Naive thymus-derived CD4-positive, alpha-beta T cell (primary cell): ENCODE measurements around the gene RASA2. TPM values are rescaled to one million over a fixed set of nuclear protein-coding genes. Genes with fewer than 3 reads are reported as not detected.

ENCODE experiments used
- ATAC-seq: fragments of 150-1000 bp; cut with Tn5 transposase; 2 replicates; pipeline ENCODE4 v1.10.0; 2021; ENCODE audit warnings: mild to moderate bottlenecking, moderate library complexity
- CTCF ChIA-PET: fragments of 350-600 bp; sonication (Branson Sonifier 250); formaldehyde crosslinking; loops from one replicate; lab custom pipeline; 2021; ENCODE audit warnings: antibody characterized with exemption; lab: Charles Lee
- POLR2A ChIA-PET: fragments of 350-600 bp; sonication (Branson Sonifier 250); formaldehyde crosslinking; loops from one replicate; lab custom pipeline; 2021; ENCODE audit warnings: antibody characterized with exemption, inconsistent platforms; lab: Charles Lee
- DNase-seq, 9 donors: peaks; one replicate each; pipeline versions ENCODE4 v3.0.0 to v3.0.0-alpha.2; 2020 to 2022; ENCODE audit warnings: mixed read lengths in 1 of 9
- H3K27ac ChIP-seq: one replicate; pipeline ENCODE4 v1.7.0; 2013; ENCODE audit warnings: mild to moderate bottlenecking, low read depth, low read length, moderate library complexity
- H3K27me3 ChIP-seq, 2 donors: one replicate each; pipeline ENCODE4 v1.7.0; 2013; ENCODE audit warnings: low read length in 2 of 2, mild to moderate bottlenecking in 2 of 2, moderate library complexity in 2 of 2; ENCODE audit not compliant: control insufficient read depth in 2 of 2, insufficient read depth in 2 of 2
- H3K36me3 ChIP-seq, 3 experiments: 1 replicate in 2 of 3; 2 replicates in 1 of 3; pipeline ENCODE4 v1.7.0; 2013; ENCODE audit warnings: low read length in 3 of 3, mild to moderate bottlenecking in 3 of 3, moderate library complexity in 1 of 3; ENCODE audit not compliant: insufficient read depth in 3 of 3, control insufficient read depth in 2 of 3
- H3K4me1 ChIP-seq, 2 donors: one replicate each; pipeline ENCODE4 v1.7.0; 2013; ENCODE audit warnings: low read length in 2 of 2, mild to moderate bottlenecking in 2 of 2, moderate library complexity in 1 of 2; ENCODE audit not compliant: control insufficient read depth in 2 of 2, insufficient read depth in 2 of 2
- H3K4me3 ChIP-seq: 2 replicates; pipeline ENCODE4 v1.7.0; 2013; ENCODE audit warnings: mild to moderate bottlenecking, low read length
- H3K9me3 ChIP-seq, 3 experiments: 1 replicate in 2 of 3; 2 replicates in 1 of 3; pipeline ENCODE4 v1.7.0; 2013; ENCODE audit warnings: low read length in 3 of 3; ENCODE audit not compliant: control insufficient read depth in 2 of 3
- H3K27ac Mint-ChIP-seq, 9 donors: one replicate each; pipeline ENCODE4 v1.8.0; 2020 to 2022; ENCODE audit warnings: mixed read lengths in 9 of 9, mild to moderate bottlenecking in 8 of 9, moderate library complexity in 5 of 9, inconsistent platforms in 2 of 9
- H3K27me3 Mint-ChIP-seq, 5 donors: one replicate each; pipeline ENCODE4 v1.8.0; 2021 to 2022; ENCODE audit warnings: mixed read lengths in 5 of 5, mild to moderate bottlenecking in 1 of 5
- H3K36me3 Mint-ChIP-seq, 5 donors: one replicate each; pipeline ENCODE4 v1.8.0; 2020 to 2022; ENCODE audit warnings: mixed read lengths in 5 of 5, mild to moderate bottlenecking in 3 of 5, inconsistent platforms in 1 of 5
- H3K4me1 Mint-ChIP-seq, 7 donors: one replicate each; pipeline ENCODE4 v1.8.0; 2020 to 2022; ENCODE audit warnings: mixed read lengths in 7 of 7, mild to moderate bottlenecking in 3 of 7, inconsistent platforms in 1 of 7
- H3K4me3 Mint-ChIP-seq, 10 donors: one replicate each; pipeline ENCODE4 v1.8.0; 2020 to 2022; ENCODE audit warnings: mild to moderate bottlenecking in 10 of 10, mixed read lengths in 10 of 10, moderate library complexity in 6 of 10, inconsistent platforms in 2 of 10
- H3K9me3 Mint-ChIP-seq, 11 donors: one replicate each; pipeline ENCODE4 v1.8.0; 2020 to 2022; ENCODE audit warnings: mixed read lengths in 11 of 11, mild to moderate bottlenecking in 4 of 11, inconsistent platforms in 1 of 11, moderate library complexity in 1 of 11
- intact Hi-C, 2 donors: fragments of 100-400 bp; cut with micrococcal nuclease; formaldehyde crosslinking; loops; one replicate each; pipeline ENCODE4 v1.15.1; 2023
- polyA plus RNA-seq, 2 donors: library from polyadenylated mRNA; unstranded; fragments of 300-500 nt; fragmentation: Illumina TruSeq; gene quantifications; one replicate each; pipeline ENCODE4 v1.2.3, GENCODE V29; 2021
- total RNA-seq, 6 experiments: library from RNA in 5 of 6; stranded (reverse) in 5 of 6; gene quantifications; 1 replicate in 5 of 6; 2 replicates in 1 of 6; pipeline ENCODE4 v1.2.3 and lab custom pipeline; 2021 to 2026

Gene RASA2
- total and polyA plus RNA-seq, 7 experiments from 2014 or later: 51.0 to 120 (median 77.3) TPM

DNA sequence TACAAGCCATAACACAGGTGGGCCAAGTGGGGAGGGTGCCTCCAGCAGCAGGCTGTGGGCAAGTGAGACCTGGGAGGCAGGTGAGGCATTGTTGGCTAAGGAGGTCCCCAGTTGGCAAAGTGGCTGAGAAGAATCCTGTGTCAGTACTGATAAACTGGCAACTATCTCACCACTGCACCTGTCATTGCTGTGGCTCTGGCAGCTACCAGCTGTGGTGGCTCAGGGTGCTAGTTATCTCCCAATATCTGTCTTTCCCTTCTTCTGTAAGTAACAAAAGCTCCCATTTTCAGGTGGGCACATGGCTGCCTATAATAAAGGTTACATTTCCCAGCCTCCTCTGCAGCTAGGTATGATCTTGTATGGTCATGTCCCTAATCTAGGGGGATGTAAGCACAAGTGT lies 170.7 kb downstream of the RASA2 start:
- Histone ChIP-seq H3K9me3 (no peaks in the 10 kb centered on the region), H3K4me1 (no peaks in the 10 kb centered on the region), H3K36me3 (no peaks in the 10 kb centered on the region), H3K4me3 (no peak overlapping the region), H3K27ac (no peak overlapping the region), H3K27me3 (peaks cover 6 to 10% of the 10 kb centered on the region in 2 donors)
- no peak overlapping the region for H3K4me3 Mint-ChIP-seq
- intact Hi-C loops: no loop called here
- H3K36me3 Mint-ChIP-seq: peaks cover 0 to 5% (median 0%) of the 10 kb centered on the region in 5 donors
- peaks cover 0 to 11% (median 7%) of the 10 kb centered on the region in 7 donors for H3K4me1 Mint-ChIP-seq
- H3K27ac Mint-ChIP-seq: no peak overlapping the region
- ATAC-seq: no peak
- ChIA-PET POLR2A (no interaction called here), CTCF (no interaction called here)
- peaks cover 0 to 5% (median 0%) of the 10 kb centered on the region in 11 donors for H3K9me3 Mint-ChIP-seq
- H3K27me3 Mint-ChIP-seq: peaks cover 52 to 69% (median 56%) of the 10 kb centered on the region in 5 donors
- DNase-seq: no peak

DNA sequence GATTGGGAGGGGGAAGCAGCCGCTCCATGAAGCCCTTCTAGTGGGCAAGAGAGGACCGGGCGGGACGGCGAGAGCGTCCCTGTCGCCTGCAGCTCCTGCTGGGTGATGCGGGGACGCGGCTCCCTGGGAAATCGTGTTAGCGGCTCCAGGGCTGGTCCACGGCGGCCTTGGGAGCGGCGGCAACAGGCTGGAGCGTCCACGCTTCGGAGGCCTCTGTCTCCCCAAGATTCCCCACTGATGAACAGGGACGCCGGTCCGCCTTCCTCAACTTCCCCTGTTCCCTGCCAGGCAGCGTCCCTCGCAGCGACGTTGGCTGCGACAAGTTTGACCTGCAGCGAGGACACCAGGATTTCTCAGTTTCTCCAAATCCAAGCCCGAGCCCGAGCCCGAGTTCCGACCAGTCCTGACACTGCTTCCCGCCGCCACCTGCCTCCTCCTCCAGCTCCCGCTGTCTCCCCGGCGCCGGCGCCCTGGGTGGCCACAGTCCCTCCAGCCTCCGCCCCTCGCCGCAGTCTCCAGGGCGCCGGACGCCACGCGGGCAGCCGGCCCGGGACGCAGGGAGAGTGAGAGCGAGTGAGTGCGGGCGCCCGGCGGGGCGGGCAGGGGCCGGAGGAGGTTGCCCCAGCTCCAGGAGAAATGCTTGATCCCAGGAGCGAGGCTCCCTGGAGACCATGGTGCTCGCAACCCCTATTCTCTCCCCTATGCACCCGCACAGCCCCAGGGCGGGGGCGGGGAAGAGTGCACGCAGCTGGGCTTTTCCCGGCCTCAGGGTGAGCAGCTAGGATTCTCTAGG lies 173.2 kb downstream of the RASA2 start:
- Mint-ChIP-seq H3K4me3 (peak overlapping the region; percentile 12 to 80 (median 66)), H3K27ac (no peak overlapping the region), H3K27me3 (peaks cover 56 to 85% (median 63%) of the 10 kb centered on the region in 5 donors), H3K36me3 (peaks cover 0 to 5% (median 0%) of the 10 kb centered on the region in 5 donors), H3K4me1 (peaks cover 0 to 11% (median 7%) of the 10 kb centered on the region in 7 donors), H3K9me3 (peaks cover 0 to 6% (median 2%) of the 10 kb centered on the region in 11 donors)
- CTCF ChIA-PET: no interaction called here
- Histone ChIP-seq H3K27ac (no peak overlapping the region), H3K4me3 (no peak overlapping the region), H3K36me3 (no peaks in the 10 kb centered on the region), H3K9me3 (no peaks in the 10 kb centered on the region), H3K27me3 (peaks cover 6 to 10% of the 10 kb centered on the region in 2 donors), H3K4me1 (no peaks in the 10 kb centered on the region)
- intact Hi-C loops: no loop called here
- peak in 1 of 9 donors; percentile 11 for DNase-seq
- ATAC-seq: peak; percentile 54
- POLR2A ChIA-PET: no interaction called here

DNA sequence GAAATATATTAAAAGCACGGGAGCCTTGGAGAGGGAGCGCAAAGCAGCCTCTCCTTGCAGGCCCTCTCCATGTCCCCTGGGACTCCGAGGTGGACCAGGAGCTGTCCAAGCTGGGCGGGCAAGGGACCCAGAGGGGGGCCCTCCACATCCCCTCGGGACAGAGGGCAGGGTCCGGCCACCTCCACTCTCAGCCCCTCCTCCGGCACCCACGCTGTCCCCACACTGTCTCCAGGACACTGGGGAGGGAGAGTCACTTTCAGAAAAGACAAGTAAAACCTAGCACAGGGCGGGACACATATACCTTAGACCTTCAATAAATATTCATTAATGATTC lies 173.8 kb downstream of the RASA2 start:
- Histone ChIP-seq H3K36me3 (no peaks in the 10 kb centered on the region), H3K9me3 (no peaks in the 10 kb centered on the region), H3K4me3 (no peak overlapping the region), H3K27ac (no peak overlapping the region), H3K4me1 (no peaks in the 10 kb centered on the region), H3K27me3 (peaks cover 6 to 10% of the 10 kb centered on the region in 2 donors)
- intact Hi-C loops: no loop called here
- Mint-ChIP-seq H3K27me3 (peaks cover 56 to 86% (median 64%) of the 10 kb centered on the region in 5 donors), H3K27ac (no peak overlapping the region), H3K9me3 (peaks cover 0 to 6% (median 2%) of the 10 kb centered on the region in 11 donors), H3K36me3 (peaks cover 0 to 5% (median 0%) of the 10 kb centered on the region in 5 donors), H3K4me3 (peak overlapping the region in 4 of 10 donors; percentile 13 to 80 (median 66)), H3K4me1 (peaks cover 0 to 11% (median 7%) of the 10 kb centered on the region in 7 donors)
- ChIA-PET CTCF (no interaction called here), POLR2A (no interaction called here)
- ATAC-seq (peak; percentile 32), DNase-seq (no peak)

DNA sequence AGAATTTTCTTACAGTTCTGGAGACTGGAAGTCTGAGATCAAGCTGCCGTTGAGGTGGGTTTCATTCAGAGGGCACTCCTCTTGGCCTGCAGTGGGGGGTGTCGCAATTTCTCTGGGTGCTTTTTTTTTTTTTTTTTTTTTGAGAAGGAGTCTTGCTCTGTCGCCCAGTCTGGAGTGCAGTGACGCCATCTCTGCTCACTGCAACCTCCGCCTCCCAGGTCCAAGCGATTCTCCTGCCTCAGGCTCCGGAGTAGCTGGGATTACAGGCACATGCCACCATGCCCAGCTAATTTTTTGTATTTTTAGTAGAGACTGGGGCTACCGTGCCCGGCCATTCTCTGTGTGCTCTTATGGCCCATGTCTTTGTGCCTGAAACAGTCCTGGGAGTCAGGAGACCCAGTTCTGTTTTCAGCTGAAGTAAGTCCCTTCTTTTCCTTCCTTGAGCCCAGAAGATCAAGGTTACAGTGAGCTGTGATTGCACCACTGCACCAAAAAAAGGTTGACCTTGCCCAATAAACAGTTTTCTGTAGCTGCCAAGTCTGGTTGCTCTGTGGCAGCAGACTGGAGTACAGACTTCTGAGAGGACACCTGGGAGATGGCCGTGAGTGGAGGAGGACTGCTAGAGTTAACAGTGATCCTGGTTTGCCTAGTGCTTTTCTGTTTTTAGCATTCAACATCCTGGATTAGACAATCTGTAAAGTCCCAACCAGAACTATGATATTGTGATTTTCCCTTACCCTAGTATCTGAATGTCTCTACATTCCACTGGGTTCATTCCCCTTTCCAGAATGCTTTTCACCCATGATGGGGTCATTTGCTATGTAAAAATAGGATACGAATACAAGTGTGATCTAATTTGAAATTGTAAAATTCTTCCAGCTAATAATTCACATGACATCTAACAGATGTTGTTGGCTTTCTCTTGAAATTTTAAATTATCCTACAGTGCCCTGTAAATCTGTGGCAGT lies 174.7 kb downstream of the RASA2 start:
- Mint-ChIP-seq H3K27me3 (peaks cover 54 to 83% (median 62%) of the 10 kb centered on the region in 5 donors), H3K36me3 (peaks cover 0 to 5% (median 0%) of the 10 kb centered on the region in 5 donors), H3K4me1 (peaks cover 0 to 11% (median 7%) of the 10 kb centered on the region in 7 donors), H3K9me3 (peaks cover 0 to 6% (median 2%) of the 10 kb centered on the region in 11 donors), H3K27ac (no peak overlapping the region), H3K4me3 (no peak overlapping the region)
- Histone ChIP-seq H3K4me3 (no peak overlapping the region), H3K9me3 (no peaks in the 10 kb centered on the region), H3K27me3 (peaks cover 6 to 10% of the 10 kb centered on the region in 2 donors), H3K4me1 (no peaks in the 10 kb centered on the region), H3K36me3 (no peaks in the 10 kb centered on the region), H3K27ac (no peak overlapping the region)
- ChIA-PET CTCF (no interaction called here), POLR2A (no interaction called here)
- intact Hi-C loops: no loop called here
- ATAC-seq (no peak), DNase-seq (no peak)

DNA sequence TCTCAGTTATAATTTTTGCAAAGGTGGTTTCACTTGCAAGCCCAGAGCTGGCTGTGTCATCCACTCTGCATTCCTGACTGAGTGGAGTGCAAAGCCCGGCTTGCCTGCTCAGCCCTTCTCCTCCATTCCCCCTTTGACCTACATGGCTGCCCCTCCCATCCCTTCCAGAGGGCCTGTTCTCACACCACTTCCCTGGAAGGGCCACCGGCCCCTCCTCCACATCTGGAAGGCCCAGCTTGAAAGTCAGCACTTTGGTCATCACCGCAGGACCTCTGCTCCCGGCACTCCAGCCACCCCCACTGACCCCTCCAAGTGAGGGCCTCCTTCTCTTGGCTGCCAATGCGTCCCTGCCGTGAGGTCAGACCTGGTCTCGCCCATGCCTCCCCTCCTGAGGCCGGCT lies 177.2 kb downstream of the RASA2 start:
- peaks cover 0 to 11% (median 7%) of the 10 kb centered on the region in 7 donors for H3K4me1 Mint-ChIP-seq
- DNase-seq (no peak), ATAC-seq (no peak)
- H3K4me1 ChIP-seq: no peaks in the 10 kb centered on the region
- CTCF ChIA-PET: no interaction called here
- H3K4me3 Mint-ChIP-seq: no peak overlapping the region
- intact Hi-C loops: no loop called here
- H3K4me3 ChIP-seq: no peak overlapping the region
- H3K27me3 Mint-ChIP-seq: peaks cover 29 to 58% (median 42%) of the 10 kb centered on the region in 5 donors
- H3K27ac ChIP-seq: no peak overlapping the region
- peaks cover 0 to 5% (median under 1%) of the 10 kb centered on the region in 5 donors for H3K36me3 Mint-ChIP-seq
- POLR2A ChIA-PET: no interaction called here
- peaks cover 0 to 12% (median 5%) of the 10 kb centered on the region in 11 donors for H3K9me3 Mint-ChIP-seq
- H3K9me3 ChIP-seq: peaks cover 0 to 4% (median 0%) of the 10 kb centered on the region in 3 experiments
- no peaks in the 10 kb centered on the region for H3K36me3 ChIP-seq
- H3K27me3 ChIP-seq: peaks cover 6 to 9% of the 10 kb centered on the region in 2 donors
- H3K27ac Mint-ChIP-seq: no peak overlapping the region
